ENCODE data around the gene KLHDC9.

Gene KLHDC9

DNA sequence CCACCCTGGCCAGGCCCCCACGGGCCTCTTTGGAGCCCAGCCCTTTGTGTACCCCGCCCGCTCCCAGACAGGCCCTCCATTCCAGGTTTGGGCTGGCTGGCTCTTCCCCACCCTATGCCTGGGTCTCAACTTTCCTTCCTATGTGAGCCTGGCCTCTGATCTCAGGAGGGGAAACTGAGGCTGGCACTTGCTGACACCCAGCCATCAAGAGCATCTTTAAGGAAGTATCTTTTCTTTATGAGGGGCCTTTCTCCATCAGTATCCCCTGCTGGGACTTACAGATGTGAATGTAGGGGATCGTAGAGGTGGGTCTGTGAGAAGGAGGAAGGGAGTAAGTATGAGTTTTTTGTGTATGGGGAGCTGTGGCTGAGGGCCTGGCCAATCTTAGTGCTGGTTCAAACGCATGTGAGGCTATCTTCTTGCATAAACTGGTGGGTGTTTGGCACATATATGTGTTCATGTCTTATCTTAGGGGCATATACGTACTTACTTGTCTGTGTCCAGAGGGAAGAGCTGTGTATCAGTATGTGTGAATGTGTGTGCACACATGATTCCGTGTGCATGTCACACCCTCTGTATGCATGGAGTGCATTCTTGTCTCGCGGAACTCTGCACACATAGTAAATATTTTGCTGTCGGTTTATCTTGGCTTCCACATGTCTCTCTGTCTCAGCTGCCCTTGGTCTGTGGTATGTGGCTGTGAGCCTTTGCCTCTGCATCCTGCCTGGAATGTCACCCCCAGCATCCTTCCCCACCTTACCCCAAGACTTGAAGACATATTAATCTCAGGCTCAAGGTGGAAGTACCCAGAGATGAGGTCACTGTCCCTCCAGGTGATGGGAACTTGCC, 14.2 kb upstream of the KLHDC9 start:
- TF ChIP-seq, protein P1, sequence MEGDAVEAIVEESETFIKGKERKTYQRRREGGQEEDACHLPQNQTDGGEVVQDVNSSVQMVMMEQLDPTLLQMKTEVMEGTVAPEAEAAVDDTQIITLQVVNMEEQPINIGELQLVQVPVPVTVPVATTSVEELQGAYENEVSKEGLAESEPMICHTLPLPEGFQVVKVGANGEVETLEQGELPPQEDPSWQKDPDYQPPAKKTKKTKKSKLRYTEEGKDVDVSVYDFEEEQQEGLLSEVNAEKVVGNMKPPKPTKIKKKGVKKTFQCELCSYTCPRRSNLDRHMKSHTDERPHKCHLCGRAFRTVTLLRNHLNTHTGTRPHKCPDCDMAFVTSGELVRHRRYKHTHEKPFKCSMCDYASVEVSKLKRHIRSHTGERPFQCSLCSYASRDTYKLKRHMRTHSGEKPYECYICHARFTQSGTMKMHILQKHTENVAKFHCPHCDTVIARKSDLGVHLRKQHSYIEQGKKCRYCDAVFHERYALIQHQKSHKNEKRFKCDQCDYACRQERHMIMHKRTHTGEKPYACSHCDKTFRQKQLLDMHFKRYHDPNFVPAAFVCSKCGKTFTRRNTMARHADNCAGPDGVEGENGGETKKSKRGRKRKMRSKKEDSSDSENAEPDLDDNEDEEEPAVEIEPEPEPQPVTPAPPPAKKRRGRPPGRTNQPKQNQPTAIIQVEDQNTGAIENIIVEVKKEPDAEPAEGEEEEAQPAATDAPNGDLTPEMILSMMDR (IDR thresholded peaks at IDR 0.05; ENCODE audit: control insufficient read depth, extremely low read depth, insufficient read depth): no peak
- peak; percentile 23 for DNase-seq (ENCODE audit: low read depth)
- H3K4me3 ChIP-seq (ENCODE audit: low read depth, low read length): no peak overlapping the region; the same call in 1 of the 2 replicates

DNA sequence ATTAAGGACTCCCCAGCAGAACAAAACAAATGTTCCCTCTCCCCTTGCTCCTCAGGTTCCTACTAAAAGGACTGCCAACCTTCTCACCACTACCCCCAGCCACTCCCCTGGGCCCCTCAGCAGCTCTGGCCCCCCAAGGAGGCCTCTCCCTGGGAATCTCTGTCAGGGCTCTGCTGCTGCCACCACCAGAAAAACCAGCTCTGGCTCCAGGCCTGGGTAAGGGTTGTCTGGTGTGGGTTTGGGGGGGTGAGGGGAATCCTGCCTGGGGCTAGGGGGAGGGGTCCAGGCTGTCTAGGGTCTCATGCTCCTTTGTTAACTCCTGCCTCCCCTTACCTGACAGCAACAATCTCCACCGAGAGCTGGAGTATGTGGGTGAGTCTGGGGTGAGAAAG, 13.6 kb upstream of the KLHDC9 start:
- TF ChIP-seq, protein P1 (IDR thresholded peaks at IDR 0.05; ENCODE audit: control insufficient read depth, extremely low read depth, insufficient read depth): no peak
- no peak overlapping the region for H3K4me3 ChIP-seq (ENCODE audit: low read depth, low read length)
- no peak for DNase-seq (ENCODE audit: low read depth)

DNA sequence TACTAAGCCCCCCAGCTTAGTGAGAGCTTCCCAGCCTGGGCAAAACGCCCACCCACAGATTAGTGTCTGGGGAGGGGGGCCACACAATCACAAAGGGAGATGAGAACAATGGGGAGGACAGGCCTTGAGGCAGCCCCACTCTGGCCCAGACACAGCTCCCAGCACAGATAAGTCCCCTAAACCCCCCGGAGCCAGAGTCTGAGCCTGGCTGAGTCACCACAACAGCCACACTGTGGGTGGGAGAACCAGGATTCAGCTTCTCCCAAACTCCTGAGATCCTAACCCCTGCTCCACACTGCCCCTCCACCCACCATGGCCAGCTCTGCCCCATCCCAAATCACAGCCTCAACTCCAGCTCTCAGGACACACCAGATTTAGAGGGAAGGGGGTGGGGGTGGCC, 13.0 kb upstream of the KLHDC9 start:
- TF ChIP-seq, protein P1 (IDR thresholded peaks at IDR 0.05; ENCODE audit: control insufficient read depth, extremely low read depth, insufficient read depth): no peak
- no peak overlapping the region for H3K4me3 ChIP-seq (ENCODE audit: low read depth, low read length)
- no peak for DNase-seq (ENCODE audit: low read depth)

DNA sequence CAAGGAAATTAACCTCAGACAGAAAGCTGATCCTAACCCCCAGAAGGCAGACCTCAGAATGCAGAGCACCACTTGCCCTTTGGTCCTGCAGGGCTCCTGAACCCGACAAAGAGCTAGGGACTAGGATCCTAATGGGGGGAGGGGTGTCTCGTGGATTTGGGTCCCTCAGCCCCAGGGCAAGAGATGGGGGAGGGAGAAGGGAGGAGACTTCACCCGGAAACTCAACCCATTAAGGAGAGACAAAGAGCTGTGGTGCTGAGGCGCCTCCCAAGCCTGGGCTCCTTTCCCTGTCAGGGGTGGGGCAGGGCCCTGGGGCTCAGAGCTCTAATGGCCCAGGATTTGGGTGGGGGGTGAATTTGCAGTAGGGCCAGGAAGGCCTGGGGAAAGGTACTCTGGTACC, 11.7 kb upstream of the KLHDC9 start:
- no peak overlapping the region for H3K4me3 ChIP-seq (ENCODE audit: low read depth, low read length)
- DNase-seq (ENCODE audit: low read depth): no peak
- TF ChIP-seq, protein P1 (IDR thresholded peaks at IDR 0.05; ENCODE audit: control insufficient read depth, extremely low read depth, insufficient read depth): no peak

DNA sequence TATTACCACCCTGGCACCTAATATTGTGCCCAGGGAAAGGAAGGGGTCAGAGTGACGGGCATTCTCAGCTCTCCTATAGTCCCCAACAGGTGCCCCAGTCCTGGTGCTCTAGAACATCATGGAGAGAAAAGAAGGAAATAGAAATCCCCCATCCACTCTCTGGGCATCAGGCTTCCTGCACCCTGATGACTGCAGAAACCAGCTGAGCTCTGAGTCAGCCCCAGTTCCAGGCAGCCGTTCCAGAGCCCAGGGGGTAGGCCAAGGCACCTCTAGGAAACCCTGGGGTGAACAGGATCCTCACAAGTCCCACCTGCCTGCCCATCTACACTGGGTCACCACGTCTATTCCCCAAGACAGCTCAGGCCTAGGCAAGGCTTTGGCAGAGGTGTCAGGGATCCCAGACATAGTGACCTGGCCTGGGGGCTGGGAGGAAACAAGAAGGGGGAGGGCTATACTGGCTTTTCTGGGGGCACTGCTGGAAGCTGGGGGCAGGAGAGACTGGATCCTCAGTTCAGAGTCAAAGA, 9.5 kb upstream of the KLHDC9 start:
- TF ChIP-seq, protein P1 (IDR thresholded peaks at IDR 0.05; ENCODE audit: control insufficient read depth, extremely low read depth, insufficient read depth): no peak
- H3K4me3 ChIP-seq (ENCODE audit: low read depth, low read length): peak overlapping the region; percentile 61
- no peak for DNase-seq (ENCODE audit: low read depth)

DNA sequence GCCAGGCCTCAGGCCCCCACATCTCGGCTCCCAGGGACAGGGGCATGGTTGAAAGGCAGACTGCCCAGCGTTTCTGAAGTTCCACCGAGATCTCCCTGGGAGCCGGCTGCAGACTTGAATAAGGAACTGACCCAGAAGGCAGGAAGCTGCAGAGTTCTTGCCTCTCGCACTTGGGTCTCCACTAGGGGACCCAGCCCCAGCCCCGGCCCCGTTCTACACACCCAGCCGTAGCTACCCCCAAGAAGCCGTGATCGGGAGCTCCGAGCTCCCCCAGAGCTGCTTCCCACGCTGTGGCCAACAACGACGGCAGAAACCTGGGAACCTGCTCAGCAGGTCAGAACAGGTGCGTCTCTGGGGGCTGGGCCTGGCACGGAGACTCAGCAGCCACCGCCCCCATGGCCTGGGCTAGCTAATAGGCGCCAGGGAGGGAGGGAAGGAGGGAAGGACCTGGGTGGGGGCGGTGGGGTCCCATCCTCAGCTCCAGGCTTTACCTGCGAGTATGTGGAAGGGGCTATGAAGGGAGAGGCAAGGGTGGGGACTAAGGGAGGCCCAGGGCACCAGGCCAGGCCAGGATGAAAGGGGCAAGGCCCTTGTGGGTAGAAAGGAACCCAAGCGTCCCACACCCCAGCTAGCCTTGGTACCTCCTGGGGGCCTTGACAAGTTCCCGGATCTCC, 8.8 kb upstream of the KLHDC9 start, which contains the start of gene NECTIN4:
TSS of gene NECTIN4 (minus strand) at position 308 of the 674 bp plus-strand sequence. CDS start at position 46, 262 bp downstream.
- H3K4me3 ChIP-seq (ENCODE audit: low read depth, low read length): peak within 1 kb of the TSS; percentile 61
- peak; percentile 63 for DNase-seq (ENCODE audit: low read depth)
- TF ChIP-seq, protein P1 (IDR thresholded peaks at IDR 0.05; ENCODE audit: control insufficient read depth, extremely low read depth, insufficient read depth): no peak
